ENCODE results near the gene TMEM190. TPM values are rescaled to one million over a fixed set of nuclear protein-coding genes. Genes with fewer than 3 reads are reported as not detected.
"Not testable (repeated sequence)": the region's sequence is repeated elsewhere in the genome, so short reads cannot be mapped to it uniquely, and the experiment has no call there.

Gene TMEM190
- total RNA-seq, 1 donor from 2014 or later, result not detected

DNA sequence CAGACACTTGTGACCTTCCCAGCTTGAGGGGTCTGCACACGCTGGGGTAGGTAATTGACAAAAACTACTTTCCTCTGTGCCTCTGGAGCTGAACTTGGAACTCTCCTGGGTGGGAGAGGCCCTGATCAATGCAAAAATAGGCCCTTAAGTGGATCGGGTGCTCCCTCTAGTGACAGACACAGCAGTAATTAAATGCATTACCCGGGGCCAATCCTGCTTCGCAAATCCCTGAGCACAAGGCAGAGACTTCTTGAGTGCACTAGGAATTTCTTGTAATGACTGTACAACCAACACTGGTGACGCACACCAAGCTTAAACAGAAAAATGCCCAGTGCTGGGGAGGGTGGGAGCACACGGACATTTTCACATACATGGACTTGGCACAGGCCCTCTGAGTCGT, 41.6 kb downstream of the TMEM190 start:
- Histone ChIP-seq H3K4me1 (no peaks in the 10 kb centered on the region), H3K27ac (replicated peaks) (no peak overlapping the region), H3K4me3 (no peak overlapping the region), H3K9me3 (replicated peaks) (no peaks in the 10 kb centered on the region), H3K27me3 (ENCODE audit: low read depth) (peaks cover 31% of the 10 kb centered on the region), H3K36me3 (no peaks in the 10 kb centered on the region)
- intact Hi-C loops (cut with micrococcal nuclease), result no loop called here
- TF ChIP-seq, protein P1, sequence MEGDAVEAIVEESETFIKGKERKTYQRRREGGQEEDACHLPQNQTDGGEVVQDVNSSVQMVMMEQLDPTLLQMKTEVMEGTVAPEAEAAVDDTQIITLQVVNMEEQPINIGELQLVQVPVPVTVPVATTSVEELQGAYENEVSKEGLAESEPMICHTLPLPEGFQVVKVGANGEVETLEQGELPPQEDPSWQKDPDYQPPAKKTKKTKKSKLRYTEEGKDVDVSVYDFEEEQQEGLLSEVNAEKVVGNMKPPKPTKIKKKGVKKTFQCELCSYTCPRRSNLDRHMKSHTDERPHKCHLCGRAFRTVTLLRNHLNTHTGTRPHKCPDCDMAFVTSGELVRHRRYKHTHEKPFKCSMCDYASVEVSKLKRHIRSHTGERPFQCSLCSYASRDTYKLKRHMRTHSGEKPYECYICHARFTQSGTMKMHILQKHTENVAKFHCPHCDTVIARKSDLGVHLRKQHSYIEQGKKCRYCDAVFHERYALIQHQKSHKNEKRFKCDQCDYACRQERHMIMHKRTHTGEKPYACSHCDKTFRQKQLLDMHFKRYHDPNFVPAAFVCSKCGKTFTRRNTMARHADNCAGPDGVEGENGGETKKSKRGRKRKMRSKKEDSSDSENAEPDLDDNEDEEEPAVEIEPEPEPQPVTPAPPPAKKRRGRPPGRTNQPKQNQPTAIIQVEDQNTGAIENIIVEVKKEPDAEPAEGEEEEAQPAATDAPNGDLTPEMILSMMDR (IDR thresholded peaks at IDR 0.05; ENCODE audit: borderline replicate concordance), result peak; percentile 74
- DNase-seq, result no peak

DNA sequence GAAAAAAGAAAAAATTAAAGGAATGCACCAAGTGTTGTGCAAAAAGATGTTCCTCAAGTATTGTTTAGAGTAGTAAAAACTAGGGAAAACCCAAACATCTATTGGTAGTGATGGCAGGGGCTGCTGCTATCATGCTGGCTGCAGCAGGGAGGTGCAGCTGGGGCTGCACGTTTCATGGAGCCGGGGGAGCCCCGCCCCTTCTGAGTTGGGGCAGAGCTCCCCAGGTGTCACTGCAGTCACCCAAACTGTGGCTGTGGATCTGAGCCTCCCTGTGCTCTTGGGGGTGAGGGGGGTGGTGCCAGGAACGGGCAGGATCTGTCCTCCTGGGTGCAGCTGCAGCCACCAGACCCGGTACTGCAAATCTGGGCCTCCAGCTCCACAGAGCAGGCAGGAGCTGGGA, 42.5 kb downstream of the TMEM190 start:
- Histone ChIP-seq H3K27ac (replicated peaks) (no peak overlapping the region), H3K4me1 (peaks cover 5% of the 10 kb centered on the region), H3K9me3 (replicated peaks) (no peaks in the 10 kb centered on the region), H3K27me3 (ENCODE audit: low read depth) (peaks cover 33% of the 10 kb centered on the region), H3K36me3 (no peaks in the 10 kb centered on the region), H3K4me3 (no peak overlapping the region)
- no peak for DNase-seq
- TF ChIP-seq, protein P1 (IDR thresholded peaks at IDR 0.05; ENCODE audit: borderline replicate concordance), result no peak
- intact Hi-C loops (cut with micrococcal nuclease), result no loop called here

DNA sequence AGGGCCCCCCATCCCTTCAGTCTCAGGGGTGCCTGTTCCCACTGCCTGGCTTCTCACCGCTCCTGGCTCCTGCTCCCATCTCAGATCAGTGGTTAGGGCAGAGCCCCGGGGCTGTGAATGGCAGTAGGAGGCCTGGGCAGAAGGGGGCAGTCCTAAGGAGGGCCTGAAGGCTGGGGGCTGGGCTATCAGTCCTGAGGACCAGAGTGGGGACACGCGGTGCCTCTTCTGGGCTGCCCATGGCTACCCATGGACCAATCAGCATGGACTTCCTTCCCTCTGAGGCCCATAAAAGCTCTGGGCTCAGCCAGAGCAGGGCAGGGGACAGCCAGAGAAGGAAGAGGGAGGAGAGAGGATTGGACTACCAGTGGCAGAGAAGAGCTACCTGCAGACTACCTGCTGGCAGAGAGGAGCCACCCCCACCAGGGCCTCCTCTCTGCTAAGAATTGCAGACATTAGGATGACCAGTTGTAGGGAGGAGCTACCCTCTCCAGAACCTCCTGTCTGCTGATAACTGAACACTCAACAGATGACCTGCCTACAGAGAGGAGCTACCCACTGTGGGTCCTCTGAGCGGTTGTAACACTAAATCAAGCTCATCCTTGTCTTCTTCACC, 43.1 kb downstream of the TMEM190 start:
- intact Hi-C loops (cut with micrococcal nuclease), result no loop called here
- DNase-seq, result no peak
- Histone ChIP-seq H3K9me3 (replicated peaks) (no peaks in the 10 kb centered on the region), H3K36me3 (no peaks in the 10 kb centered on the region), H3K4me1 (peaks cover 5% of the 10 kb centered on the region), H3K4me3 (no peak overlapping the region), H3K27me3 (ENCODE audit: low read depth) (peaks cover 38% of the 10 kb centered on the region), H3K27ac (replicated peaks) (no peak overlapping the region)
- TF ChIP-seq, protein P1 (IDR thresholded peaks at IDR 0.05; ENCODE audit: borderline replicate concordance), result no peak

DNA sequence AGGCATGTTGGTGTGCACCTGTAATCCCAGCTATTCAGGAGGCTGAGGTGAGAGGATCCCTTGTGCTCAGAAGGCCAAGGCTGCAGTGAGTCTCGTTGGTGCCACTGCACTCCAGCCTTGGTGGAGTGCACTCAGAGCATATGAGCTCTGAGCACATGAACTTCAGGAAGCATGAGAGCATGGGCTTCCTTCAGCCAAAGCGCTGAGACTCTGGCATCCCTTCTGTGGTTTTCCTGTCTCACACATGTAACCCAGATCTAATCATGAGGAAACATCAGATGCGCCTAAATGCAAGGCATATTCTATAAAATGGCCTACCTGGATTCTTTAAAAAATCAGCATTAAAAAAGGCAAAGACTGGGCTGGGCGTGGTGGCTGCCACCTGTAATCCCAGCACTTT, 44.7 kb downstream of the TMEM190 start:
- H3K36me3 ChIP-seq; intact Hi-C loops (cut with micrococcal nuclease); DNase-seq; H3K9me3 ChIP-seq (replicated peaks); H3K4me1 ChIP-seq; H3K27ac ChIP-seq (replicated peaks); H3K4me3 ChIP-seq: not testable (repeated sequence)
- peaks cover 50% of the 10 kb centered on the region for H3K27me3 ChIP-seq (ENCODE audit: low read depth)

DNA sequence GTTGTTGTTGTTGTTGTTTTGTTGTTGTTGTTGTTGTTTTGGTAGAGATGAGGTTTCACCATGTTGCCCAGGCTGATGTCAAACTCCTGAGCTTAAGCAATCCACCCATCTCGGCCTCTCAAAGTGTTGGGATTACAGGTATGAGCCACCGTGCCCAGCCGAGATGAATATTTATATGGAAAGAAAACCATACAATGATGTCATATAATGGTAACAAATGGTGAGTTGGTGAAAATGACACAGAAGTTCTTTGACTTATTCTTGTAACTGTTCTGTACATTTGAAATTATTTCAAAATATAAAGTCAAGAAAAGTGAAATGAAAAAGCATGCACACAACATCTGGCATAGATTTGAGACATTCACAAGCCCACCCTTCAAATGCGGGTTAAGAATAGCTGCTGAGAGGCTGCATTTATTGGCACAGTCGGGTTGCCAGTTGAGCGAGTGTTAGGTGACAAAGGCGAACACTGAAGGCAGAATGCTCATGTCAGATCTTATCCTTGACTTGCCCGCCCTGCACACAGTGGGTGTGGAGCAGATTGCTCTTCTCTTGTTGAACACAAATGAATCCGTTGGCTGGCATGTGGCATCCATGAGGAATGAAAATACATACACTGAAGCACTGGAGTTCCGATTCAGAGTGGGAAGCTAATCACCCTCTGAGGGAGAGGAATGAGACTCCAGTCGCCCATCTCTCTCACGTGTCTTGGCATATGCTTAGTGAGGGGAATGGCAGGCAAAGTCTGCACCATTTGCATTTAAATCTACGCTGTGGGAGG, 46.8 kb downstream of the TMEM190 start:
- Histone ChIP-seq H3K4me3 (no peak overlapping the region), H3K27ac (replicated peaks) (no peak overlapping the region)
- no peak for DNase-seq

More for the DNA sequence above, 46.8 kb downstream of the TMEM190 start:
- Histone ChIP-seq H3K27me3 (ENCODE audit: low read depth) (peaks cover 65% of the 10 kb centered on the region), H3K36me3 (no peaks in the 10 kb centered on the region), H3K9me3 (replicated peaks) (no peaks in the 10 kb centered on the region), H3K4me1 (peaks cover 5% of the 10 kb centered on the region)
- TF ChIP-seq, protein P1 (IDR thresholded peaks at IDR 0.05; ENCODE audit: borderline replicate concordance), result no peak
- intact Hi-C loops (cut with micrococcal nuclease), result no loop called here

Data from left ventricle myocardium inferior (tissue), 1 donor.